Activated CD4-positive, alpha-beta T cell treated with anti-CD3 and anti-CD28 coated beads, Interleukin-2, amount 10 ng/mL, durations not matched to agents 24 days and 14 days (primary cell): ENCODE results near the gene ARMC9. TPM values are rescaled to one million over a fixed set of nuclear protein-coding genes. Genes with fewer than 3 reads are reported as not detected.
"Not testable (repeated sequence)": the region's sequence is repeated elsewhere in the genome, so short reads cannot be mapped to it uniquely, and the experiment has no call there.

Source experiments
- DNase-seq: peaks from one replicate; pipeline ENCODE4 v3.0.0; 2022
- H3K27ac Mint-ChIP-seq: one replicate; pipeline ENCODE4 v1.8.0; 2022; ENCODE audit warnings: mild to moderate bottlenecking, mixed read lengths
- H3K27me3 Mint-ChIP-seq: one replicate; pipeline ENCODE4 v1.8.0; 2022; ENCODE audit warnings: mixed read lengths
- H3K36me3 Mint-ChIP-seq: one replicate; pipeline ENCODE4 v1.8.0; 2022; ENCODE audit warnings: low read depth, mild to moderate bottlenecking, mixed read lengths
- H3K4me1 Mint-ChIP-seq: one replicate; pipeline ENCODE4 v1.8.0; 2021; ENCODE audit warnings: mixed read lengths
- H3K4me3 Mint-ChIP-seq: one replicate; pipeline ENCODE4 v1.8.0; 2022; ENCODE audit warnings: mild to moderate bottlenecking, moderate library complexity, mixed read lengths
- H3K9me3 Mint-ChIP-seq: one replicate; pipeline ENCODE4 v1.8.0; 2021; ENCODE audit warnings: mixed read lengths
- intact Hi-C: fragments of 100-400 bp; cut with micrococcal nuclease; formaldehyde crosslinking; loops from one replicate; pipeline ENCODE4 v1.15.1; 2023
- total RNA-seq: library from RNA; stranded (reverse); gene quantifications from 2 replicates; pipeline ENCODE4 v1.2.3, GENCODE V29; 2022

The ARMC9 gene
- total RNA-seq, 1 donor from 2014 or later = 5.9 TPM

GRCh38 chr2:231298091-231298490 lies 99.7 kb downstream of the ARMC9 start:
- no peaks in the 10 kb centered on the region for H3K9me3 Mint-ChIP-seq
- intact Hi-C loops = loop anchor here (5.0 kb wide), 1 partner anchor 109 kb away; no protein-coding TSS in a partner anchor

DNA sequence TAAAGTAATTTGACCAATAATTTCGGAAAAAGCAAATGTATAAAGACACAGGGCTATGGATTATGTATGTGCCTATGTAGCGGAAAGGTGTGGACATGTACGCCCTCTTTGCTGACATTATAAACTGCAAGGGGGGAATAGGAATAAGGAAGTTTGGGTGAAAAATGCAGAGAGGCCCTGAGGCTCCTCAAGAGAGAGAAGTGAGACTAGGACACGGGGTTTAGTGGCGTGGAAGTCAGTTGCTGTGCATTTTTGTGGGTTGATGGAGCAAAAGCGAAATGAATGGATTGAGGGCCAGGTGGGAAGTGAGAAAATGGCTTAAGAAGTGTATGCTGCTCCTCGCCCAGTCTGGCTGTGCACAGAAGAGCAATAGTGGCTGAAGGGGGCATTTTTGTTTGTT lies 100.8 kb downstream of the ARMC9 start:
- H3K27me3 Mint-ChIP-seq = peaks cover 10% of the 10 kb centered on the region
- no peak overlapping the region for H3K27ac Mint-ChIP-seq
- intact Hi-C loops = loop anchor here (5.0 kb wide), 1 partner anchor 108 kb away; no protein-coding TSS in a partner anchor

More at GRCh38 chr2:231298091-231298490, 99.7 kb downstream of the ARMC9 start:
- Mint-ChIP-seq H3K27me3 (peaks cover 6% of the 10 kb centered on the region), H3K36me3 (no peaks in the 10 kb centered on the region), H3K27ac (no peak overlapping the region), H3K4me3 (no peak overlapping the region), H3K4me1 (peaks cover 3% of the 10 kb centered on the region)
- DNase-seq = no peak

GRCh38 chr2:231300020-231300721 lies 101.7 kb downstream of the ARMC9 start:
- H3K27me3 Mint-ChIP-seq = peaks cover 11% of the 10 kb centered on the region
- intact Hi-C loops = no loop called here
- H3K4me3 Mint-ChIP-seq = no peak overlapping the region
- H3K4me1 Mint-ChIP-seq = peaks cover 3% of the 10 kb centered on the region
- no peak overlapping the region for H3K27ac Mint-ChIP-seq
- no peaks in the 10 kb centered on the region for H3K36me3 Mint-ChIP-seq
- H3K9me3 Mint-ChIP-seq = no peaks in the 10 kb centered on the region
- DNase-seq = no peak

More for the DNA sequence above, 100.8 kb downstream of the ARMC9 start:
- Mint-ChIP-seq H3K4me3 (no peak overlapping the region), H3K9me3 (no peaks in the 10 kb centered on the region), H3K4me1 (peaks cover 3% of the 10 kb centered on the region), H3K36me3 (no peaks in the 10 kb centered on the region)
- DNase-seq = no peak

DNA sequence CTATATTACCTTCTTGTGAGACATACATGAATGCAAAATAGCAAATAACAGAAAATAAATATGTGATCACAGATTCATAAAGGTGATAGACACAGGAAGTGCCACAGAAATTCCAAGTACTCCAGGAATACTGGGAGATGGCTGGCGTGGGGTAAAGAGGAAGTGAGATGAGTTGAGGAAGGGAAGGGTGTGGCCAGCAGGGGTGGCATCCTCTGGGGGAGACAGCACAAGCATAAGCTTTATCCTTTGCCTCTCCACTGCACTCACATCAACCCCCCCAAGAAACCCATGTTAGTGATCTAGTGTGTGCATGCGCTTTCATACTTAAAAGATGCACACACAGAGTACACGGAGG lies 102.3 kb downstream of the ARMC9 start:
- no peak overlapping the region for H3K4me3 Mint-ChIP-seq
- DNase-seq = no peak
- intact Hi-C loops = no loop called here
- peaks cover 11% of the 10 kb centered on the region for H3K27me3 Mint-ChIP-seq
- no peaks in the 10 kb centered on the region for H3K36me3 Mint-ChIP-seq
- no peak overlapping the region for H3K27ac Mint-ChIP-seq
- peaks cover 3% of the 10 kb centered on the region for H3K4me1 Mint-ChIP-seq
- H3K9me3 Mint-ChIP-seq = no peaks in the 10 kb centered on the region

- DNase-seq, H3K9me3 Mint-ChIP-seq, intact Hi-C loops, H3K4me3 Mint-ChIP-seq, H3K36me3 Mint-ChIP-seq, H3K4me1 Mint-ChIP-seq, H3K27ac Mint-ChIP-seq: not testable (repeated sequence)
- peaks cover 13% of the 10 kb centered on the region for H3K27me3 Mint-ChIP-seq
Observed at GRCh38 chr2:231304259-231304658, 105.8 kb downstream of the ARMC9 start.

DNA sequence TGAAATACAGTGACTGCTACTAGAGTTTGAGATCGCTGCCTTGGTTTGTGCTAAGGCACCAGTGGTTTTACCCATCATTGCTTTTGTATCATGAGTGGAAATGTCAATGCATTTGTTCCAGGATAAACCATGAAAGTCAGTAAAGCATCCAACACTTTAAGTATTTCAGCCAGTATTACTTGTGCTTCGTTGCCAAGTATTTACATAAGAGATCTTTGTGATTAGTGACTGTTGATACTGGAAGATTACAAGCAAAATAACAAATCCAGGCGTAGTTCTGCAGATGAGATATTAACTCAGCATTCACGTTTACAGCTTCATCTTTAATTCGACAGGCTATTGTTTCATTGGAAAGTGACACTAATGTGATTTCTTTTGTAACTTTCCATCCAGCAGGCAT lies 106.8 kb downstream of the ARMC9 start:
- intact Hi-C loops = no loop called here
- Mint-ChIP-seq H3K9me3 (no peaks in the 10 kb centered on the region), H3K27me3 (peaks cover 10% of the 10 kb centered on the region), H3K36me3 (no peaks in the 10 kb centered on the region), H3K4me1 (peaks cover 3% of the 10 kb centered on the region), H3K4me3 (no peak overlapping the region), H3K27ac (no peak overlapping the region)
- no peak for DNase-seq

GRCh38 chr2:231306791-231307393 lies 108.5 kb downstream of the ARMC9 start:
- intact Hi-C loops = no loop called here

GRCh38 chr2:231308219-231308618 lies 109.8 kb downstream of the ARMC9 start:
- DNase-seq = no peak
- Mint-ChIP-seq H3K27me3 (peaks cover 10% of the 10 kb centered on the region), H3K27ac (no peak overlapping the region), H3K36me3 (no peaks in the 10 kb centered on the region), H3K4me1 (no peaks in the 10 kb centered on the region), H3K9me3 (no peaks in the 10 kb centered on the region), H3K4me3 (no peak overlapping the region)
- intact Hi-C loops = no loop called here

More at GRCh38 chr2:231306791-231307393, 108.5 kb downstream of the ARMC9 start:
- no peak for DNase-seq
- Mint-ChIP-seq H3K27me3 (peaks cover 10% of the 10 kb centered on the region), H3K27ac (no peak overlapping the region), H3K36me3 (no peaks in the 10 kb centered on the region), H3K4me3 (no peak overlapping the region), H3K9me3 (no peaks in the 10 kb centered on the region), H3K4me1 (no peaks in the 10 kb centered on the region)

- no peak overlapping the region for H3K4me3 Mint-ChIP-seq
Observed at GRCh38 chr2:231308631-231309428, 110.4 kb downstream of the ARMC9 start.

DNA sequence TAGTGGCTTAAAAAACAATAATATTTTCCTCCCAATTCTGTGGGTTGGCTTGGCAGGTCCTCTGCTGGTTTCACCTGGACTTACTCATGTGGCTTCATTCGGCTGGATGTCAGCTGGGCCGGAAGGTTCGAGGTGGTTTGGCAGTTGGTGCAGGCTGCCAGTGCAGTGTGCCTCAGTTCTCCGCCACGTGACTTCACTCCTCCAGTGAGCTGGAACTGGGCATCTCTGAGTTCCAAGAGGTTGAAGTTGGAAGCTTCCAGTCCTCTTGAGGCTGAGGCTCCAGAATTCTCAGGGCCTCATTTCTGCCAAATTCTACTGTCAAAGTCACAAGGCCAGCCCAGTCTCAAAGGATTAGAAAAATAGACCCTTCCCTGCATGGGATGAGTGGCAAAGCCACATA lies 113.6 kb downstream of the ARMC9 start:
- H3K4me1 Mint-ChIP-seq = no peaks in the 10 kb centered on the region
- intact Hi-C loops = no loop called here
- DNase-seq = no peak
- no peak overlapping the region for H3K27ac Mint-ChIP-seq
- no peak overlapping the region for H3K4me3 Mint-ChIP-seq
- H3K36me3 Mint-ChIP-seq = no peaks in the 10 kb centered on the region
- H3K27me3 Mint-ChIP-seq = peaks cover 7% of the 10 kb centered on the region
- H3K9me3 Mint-ChIP-seq = no peaks in the 10 kb centered on the region

More at GRCh38 chr2:231308631-231309428, 110.4 kb downstream of the ARMC9 start:
- Mint-ChIP-seq H3K4me1 (no peaks in the 10 kb centered on the region), H3K27ac (no peak overlapping the region), H3K36me3 (no peaks in the 10 kb centered on the region), H3K27me3 (peaks cover 6% of the 10 kb centered on the region), H3K9me3 (no peaks in the 10 kb centered on the region)
- no peak for DNase-seq
- intact Hi-C loops = no loop called here

- Mint-ChIP-seq H3K36me3 (no peaks in the 10 kb centered on the region), H3K9me3 (peaks cover 7% of the 10 kb centered on the region), H3K4me1 (no peaks in the 10 kb centered on the region), H3K4me3 (no peak overlapping the region), H3K27ac (no peak overlapping the region), H3K27me3 (peaks cover 12% of the 10 kb centered on the region)
- DNase-seq = no peak
- intact Hi-C loops = no loop called here
Observed at GRCh38 chr2:231315896-231316295, 117.5 kb downstream of the ARMC9 start.

- H3K27me3 Mint-ChIP-seq = peaks cover 24% of the 10 kb centered on the region
- H3K4me1 Mint-ChIP-seq = peaks cover 5% of the 10 kb centered on the region
- H3K4me3 Mint-ChIP-seq = no peak overlapping the region
- H3K9me3 Mint-ChIP-seq = peaks cover 7% of the 10 kb centered on the region
- no peaks in the 10 kb centered on the region for H3K36me3 Mint-ChIP-seq
- intact Hi-C loops = no loop called here
- no peak for DNase-seq
- no peak overlapping the region for H3K27ac Mint-ChIP-seq
Observed at GRCh38 chr2:231317579-231317978, 119.1 kb downstream of the ARMC9 start.

DNA sequence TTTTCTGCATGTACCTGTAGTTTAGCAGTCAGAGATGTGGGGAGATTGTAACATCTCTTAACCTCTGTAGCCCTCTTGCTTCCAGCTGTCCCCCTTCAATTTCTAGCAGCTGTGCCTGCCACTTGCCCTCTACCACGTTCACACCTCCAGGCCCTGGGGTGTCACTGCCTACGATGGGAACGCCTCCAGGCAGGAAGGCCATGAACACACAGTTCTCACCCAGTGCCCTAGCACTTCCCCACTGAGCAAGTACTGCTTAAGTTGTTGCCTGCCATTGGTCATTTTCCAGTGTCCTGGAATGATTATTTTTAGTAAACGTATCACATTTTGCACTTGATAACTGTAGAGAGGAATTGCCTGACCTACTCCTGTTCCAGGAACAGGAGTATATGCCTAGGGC lies 120.0 kb downstream of the ARMC9 start:
- H3K4me1 Mint-ChIP-seq = peaks cover 5% of the 10 kb centered on the region
- intact Hi-C loops = no loop called here
- no peak for DNase-seq
- H3K27ac Mint-ChIP-seq = no peak overlapping the region
- no peaks in the 10 kb centered on the region for H3K36me3 Mint-ChIP-seq
- H3K4me3 Mint-ChIP-seq = no peak overlapping the region
- peaks cover 31% of the 10 kb centered on the region for H3K27me3 Mint-ChIP-seq
- H3K9me3 Mint-ChIP-seq = peaks cover 7% of the 10 kb centered on the region

- H3K36me3 Mint-ChIP-seq = no peaks in the 10 kb centered on the region
- intact Hi-C loops = no loop called here
- no peak overlapping the region for H3K27ac Mint-ChIP-seq
- no peak for DNase-seq
- peaks cover 5% of the 10 kb centered on the region for H3K4me1 Mint-ChIP-seq
- H3K9me3 Mint-ChIP-seq = peaks cover 7% of the 10 kb centered on the region
- H3K4me3 Mint-ChIP-seq = no peak overlapping the region
- peaks cover 33% of the 10 kb centered on the region for H3K27me3 Mint-ChIP-seq
Observed at GRCh38 chr2:231318954-231319353, 120.5 kb downstream of the ARMC9 start.
